NCI-H1105 treated with DMSO at 0.1 percent for 48 hours (cell line): ENCODE results near the gene TAS2R3.

Source experiments
- DNase-seq: peaks from one replicate; lab custom pipeline; 2025; lab: John Stamatoyannopoulos, UW

The TAS2R3 gene

GRCh38 chr7:141785706-141786552, 22.0 kb downstream of the TAS2R3 start:
- peak; percentile 50 for DNase-seq

- DNase-seq: no peak
Observed at GRCh38 chr7:141788296-141788695, 24.4 kb downstream of the TAS2R3 start.

GRCh38 chr7:141789917-141790316, 26.0 kb downstream of the TAS2R3 start, which contains the start of gene TAS2R5:
Gene TAS2R5 (plus strand): TSS chr7:141790217. CDS start chr7:141790362, 145 bp downstream.
- DNase-seq: no peak

GRCh38 chr7:141792526-141792925, 28.6 kb downstream of the TAS2R3 start:
- no peak for DNase-seq
